ENCODE data around the gene MED22. TPM values are rescaled to one million over a fixed set of nuclear protein-coding genes. Genes with fewer than 3 reads are reported as not detected.

Gene MED22
- total RNA-seq (15.3 and 18.8 TPM in 2 replicates), polyA plus RNA-seq (18.7 and 23.4 TPM in 2 replicates)

GRCh38 chr9:133347985-133348717 lies at the start of gene MED22, which contains the start of gene RPL7A:
TSS of gene MED22 (minus strand) at chr9:133348131. CDS start at chr9:133346662, 1,469 bp downstream.
TSS of gene RPL7A (plus strand) at chr9:133348218. CDS start at chr9:133348244, 26 bp downstream.
- Histone ChIP-seq H2AFZ (peak within 1 kb of the TSS; percentile 67), H3K9me2 (replicated peaks; ENCODE audit: insufficient read depth) (no peaks in the 10 kb centered on the region), H3K4me2 (peak within 1 kb of the TSS; percentile 93), H3K27ac (peak within 1 kb of the TSS; percentile 99), H3K27me3 (no peaks in the 10 kb centered on the region), H3K4me1 (ENCODE audit: insufficient read depth) (peaks cover 10% of the 10 kb centered on the region), H3K79me2 (peaks cover 49% of the 10 kb centered on the region), H4K20me1 (ENCODE audit: insufficient read depth, poor library complexity, severe bottlenecking) (peaks cover 19% of the 10 kb centered on the region), H3K9me3 (ENCODE audit: low read depth) (no peaks in the 10 kb centered on the region), H3K36me3 (replicated peaks; ENCODE audit: insufficient read depth, low read depth) (peaks cover 3% of the 10 kb centered on the region), H3K4me3 (peak within 1 kb of the TSS; percentile 86)
- DNase-seq (ENCODE audit: low spot score) = peak; percentile 97
- TF ChIP-seq EZH2 (IDR thresholded peaks at IDR 0.05; ENCODE audit: borderline replicate concordance) = no peak
- TF ChIP-seq CTCF (IDR thresholded peaks at IDR 0.05; ENCODE audit: poor library complexity) = no peak
- no peak for TF ChIP-seq EZH2phosphoT487 (IDR thresholded peaks at IDR 0.05; ENCODE audit: low read depth, severe bottlenecking, unreplicated experiment)
- 2% methylated on average over 49 of the region's 64 CpGs for WGBS (ENCODE audit: low lambda C conversion rate, missing lambda C conversion rate)

GRCh38 chr9:133397370-133397769 lies 49.4 kb upstream of the MED22 start:
- TF ChIP-seq EZH2 (IDR thresholded peaks at IDR 0.05; ENCODE audit: borderline replicate concordance) (no peak), CTCF (IDR thresholded peaks at IDR 0.05; ENCODE audit: poor library complexity) (no peak), EZH2phosphoT487 (IDR thresholded peaks at IDR 0.05; ENCODE audit: low read depth, severe bottlenecking, unreplicated experiment) (no peak)
- WGBS (ENCODE audit: low lambda C conversion rate, missing lambda C conversion rate) = 82% methylated on average over 6 of the region's 6 CpGs

GRCh38 chr9:133396952-133397351 lies 49.0 kb upstream of the MED22 start:
- DNase-seq (ENCODE audit: low spot score) = no peak
- no peak overlapping the region for H3K27ac ChIP-seq
- no peaks in the 10 kb centered on the region for H4K20me1 ChIP-seq (ENCODE audit: insufficient read depth, poor library complexity, severe bottlenecking)
- no peaks in the 10 kb centered on the region for H3K36me3 ChIP-seq (replicated peaks; ENCODE audit: insufficient read depth, low read depth)
- 33% methylated on average over 14 of the region's 14 CpGs for WGBS (ENCODE audit: low lambda C conversion rate, missing lambda C conversion rate)
- no peaks in the 10 kb centered on the region for H3K79me2 ChIP-seq
- TF ChIP-seq CTCF (IDR thresholded peaks at IDR 0.05; ENCODE audit: poor library complexity) = peak; percentile 15
- no peak for TF ChIP-seq EZH2 (IDR thresholded peaks at IDR 0.05; ENCODE audit: borderline replicate concordance)
- peaks cover 5% of the 10 kb centered on the region for H3K4me1 ChIP-seq (ENCODE audit: insufficient read depth)
- H3K9me3 ChIP-seq (ENCODE audit: low read depth) = no peaks in the 10 kb centered on the region
- no peaks in the 10 kb centered on the region for H3K27me3 ChIP-seq
- H2AFZ ChIP-seq = no peak overlapping the region
- no peaks in the 10 kb centered on the region for H3K9me2 ChIP-seq (replicated peaks; ENCODE audit: insufficient read depth)
- no peak overlapping the region for H3K4me3 ChIP-seq
- H3K4me2 ChIP-seq = no peak overlapping the region

More at GRCh38 chr9:133397370-133397769, 49.4 kb upstream of the MED22 start:
- H3K9me3 ChIP-seq (ENCODE audit: low read depth) = no peaks in the 10 kb centered on the region
- H3K36me3 ChIP-seq (replicated peaks; ENCODE audit: insufficient read depth, low read depth) = no peaks in the 10 kb centered on the region
- H3K27me3 ChIP-seq = no peaks in the 10 kb centered on the region
- no peaks in the 10 kb centered on the region for H3K9me2 ChIP-seq (replicated peaks; ENCODE audit: insufficient read depth)
- no peak for DNase-seq (ENCODE audit: low spot score)
- H3K4me1 ChIP-seq (ENCODE audit: insufficient read depth) = peaks cover 5% of the 10 kb centered on the region
- no peak overlapping the region for H3K4me2 ChIP-seq
- H3K27ac ChIP-seq = no peak overlapping the region
- no peaks in the 10 kb centered on the region for H4K20me1 ChIP-seq (ENCODE audit: insufficient read depth, poor library complexity, severe bottlenecking)
- no peak overlapping the region for H3K4me3 ChIP-seq
- no peaks in the 10 kb centered on the region for H3K79me2 ChIP-seq
- H2AFZ ChIP-seq = no peak overlapping the region
